ENCODE results near the gene CLDN25. TPM values are rescaled to one million over a fixed set of nuclear protein-coding genes. Genes with fewer than 3 reads are reported as not detected.

Gene CLDN25
- total and polyA plus RNA-seq, 2 donors = not detected

- H3K27me3 ChIP-seq (ENCODE audit: control insufficient read depth in 2 of 2, insufficient read depth in 1 of 2, low read length in 1 of 2) = no peaks in the 10 kb centered on the region
- H3K4me1 ChIP-seq (ENCODE audit: control insufficient read depth in 2 of 2, insufficient read depth in 2 of 2, low read length in 2 of 2) = no peaks in the 10 kb centered on the region
- peaks cover 0 to 3% of the 10 kb centered on the region in 2 donors for H3K36me3 ChIP-seq (ENCODE audit: control insufficient read depth in 2 of 2, insufficient read depth in 2 of 2, low read length in 1 of 2)
- no peak overlapping the region for H3K27ac ChIP-seq (ENCODE audit: low read depth in 1 of 2, low read length in 1 of 2)
- H3K4me3 ChIP-seq (ENCODE audit: low read length in 2 of 2) = no peak overlapping the region
- WGBS = 84% methylated on average over 3 of the region's 3 CpGs
- H3K9me3 ChIP-seq (ENCODE audit: control insufficient read depth in 2 of 2, insufficient read depth in 1 of 2, low read length in 1 of 2) = no peaks in the 10 kb centered on the region
- DNase-seq (ENCODE audit: low read depth in 6 of 9, low spot score in 9 of 9) = peak in 5 of 9 donors; percentile 7 to 31 (median 18)
These were observed 17.2 kb downstream of the CLDN25 start for GRCh38 chr11:113796663-113797259.

- H3K27me3 ChIP-seq (ENCODE audit: control insufficient read depth in 2 of 2, insufficient read depth in 1 of 2, low read length in 1 of 2) = no peaks in the 10 kb centered on the region
These were observed 23.0 kb downstream of the CLDN25 start for GRCh38 chr11:113802621-113803020.

GRCh38 chr11:113805640-113806039, 26.0 kb downstream of the CLDN25 start:
- Histone ChIP-seq H3K4me1 (ENCODE audit: control insufficient read depth in 2 of 2, insufficient read depth in 2 of 2, low read length in 2 of 2) (no peaks in the 10 kb centered on the region), H3K27me3 (ENCODE audit: control insufficient read depth in 2 of 2, insufficient read depth in 1 of 2, low read length in 1 of 2) (no peaks in the 10 kb centered on the region), H3K27ac (ENCODE audit: low read depth in 1 of 2, low read length in 1 of 2) (no peak overlapping the region), H3K9me3 (ENCODE audit: control insufficient read depth in 2 of 2, insufficient read depth in 1 of 2, low read length in 1 of 2) (no peaks in the 10 kb centered on the region), H3K36me3 (ENCODE audit: control insufficient read depth in 2 of 2, insufficient read depth in 2 of 2, low read length in 1 of 2) (peaks cover 0 to 4% of the 10 kb centered on the region in 2 donors), H3K4me3 (ENCODE audit: low read length in 2 of 2) (no peak overlapping the region)
- DNase-seq (ENCODE audit: low read depth in 6 of 9, low spot score in 9 of 9) = no peak

More at GRCh38 chr11:113802621-113803020, 23.0 kb downstream of the CLDN25 start:
- no peak overlapping the region for H3K4me3 ChIP-seq (ENCODE audit: low read length in 2 of 2)
- peaks cover 0 to 3% of the 10 kb centered on the region in 2 donors for H3K36me3 ChIP-seq (ENCODE audit: control insufficient read depth in 2 of 2, insufficient read depth in 2 of 2, low read length in 1 of 2)
- DNase-seq (ENCODE audit: low read depth in 6 of 9, low spot score in 9 of 9) = no peak
- H3K9me3 ChIP-seq (ENCODE audit: control insufficient read depth in 2 of 2, insufficient read depth in 1 of 2, low read length in 1 of 2) = no peaks in the 10 kb centered on the region
- H3K27ac ChIP-seq (ENCODE audit: low read depth in 1 of 2, low read length in 1 of 2) = no peak overlapping the region
- no peaks in the 10 kb centered on the region for H3K4me1 ChIP-seq (ENCODE audit: control insufficient read depth in 2 of 2, insufficient read depth in 2 of 2, low read length in 2 of 2)

DNA sequence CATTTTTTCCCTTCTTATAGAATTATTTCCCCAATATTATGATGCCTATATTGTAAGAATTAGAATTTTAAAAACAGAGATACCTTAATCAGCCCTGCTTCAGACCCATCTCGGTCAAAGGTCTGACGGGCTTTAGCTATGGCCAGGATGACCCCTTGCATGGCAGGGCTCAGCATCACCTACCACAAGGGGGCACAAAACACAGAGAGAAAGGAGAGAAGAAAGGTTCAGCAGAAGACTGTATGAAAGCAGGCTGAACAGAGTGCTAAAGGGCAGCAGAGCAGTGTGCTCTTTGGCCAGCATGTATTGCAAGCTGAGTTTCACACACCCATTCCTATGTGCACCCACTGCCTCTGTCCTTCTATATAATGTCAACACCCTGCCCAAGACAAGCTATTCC, 26.8 kb downstream of the CLDN25 start:
- peak in 1 of 9 donors; percentile 7 for DNase-seq (ENCODE audit: low read depth in 6 of 9, low spot score in 9 of 9)
- Histone ChIP-seq H3K36me3 (ENCODE audit: control insufficient read depth in 2 of 2, insufficient read depth in 2 of 2, low read length in 1 of 2) (peaks cover 0 to 4% of the 10 kb centered on the region in 2 donors), H3K27ac (ENCODE audit: low read depth in 1 of 2, low read length in 1 of 2) (no peak overlapping the region), H3K27me3 (ENCODE audit: control insufficient read depth in 2 of 2, insufficient read depth in 1 of 2, low read length in 1 of 2) (no peaks in the 10 kb centered on the region), H3K4me3 (ENCODE audit: low read length in 2 of 2) (no peak overlapping the region), H3K4me1 (ENCODE audit: control insufficient read depth in 2 of 2, insufficient read depth in 2 of 2, low read length in 2 of 2) (no peaks in the 10 kb centered on the region), H3K9me3 (ENCODE audit: control insufficient read depth in 2 of 2, insufficient read depth in 1 of 2, low read length in 1 of 2) (no peaks in the 10 kb centered on the region)
- 99% methylated on average over 2 of the region's 2 CpGs for WGBS

DNA sequence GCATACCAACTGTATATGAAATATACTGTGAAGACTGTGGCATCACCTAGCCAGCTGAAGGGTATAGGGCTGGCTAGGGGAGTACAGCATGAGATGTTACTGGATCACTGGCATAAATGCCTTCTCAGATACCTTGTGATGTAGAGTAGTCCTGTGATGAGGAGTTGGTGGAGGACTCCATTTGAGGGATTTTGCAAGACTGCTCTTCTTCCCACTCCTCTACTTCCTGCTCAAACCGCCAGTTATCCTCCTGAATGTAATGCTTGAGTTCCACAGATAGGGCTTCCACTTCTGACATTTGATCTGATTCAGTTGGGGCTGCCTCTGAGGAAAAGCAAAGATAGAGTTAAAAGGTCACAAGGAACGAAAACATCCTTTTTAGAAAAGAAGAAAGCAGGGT, 29.3 kb downstream of the CLDN25 start:
- DNase-seq (ENCODE audit: low read depth in 6 of 9, low spot score in 9 of 9) = no peak
- Histone ChIP-seq H3K4me3 (ENCODE audit: low read length in 2 of 2) (no peak overlapping the region), H3K9me3 (ENCODE audit: control insufficient read depth in 2 of 2, insufficient read depth in 1 of 2, low read length in 1 of 2) (no peaks in the 10 kb centered on the region), H3K27me3 (ENCODE audit: control insufficient read depth in 2 of 2, insufficient read depth in 1 of 2, low read length in 1 of 2) (no peaks in the 10 kb centered on the region), H3K36me3 (ENCODE audit: control insufficient read depth in 2 of 2, insufficient read depth in 2 of 2, low read length in 1 of 2) (peaks cover 0 to 4% of the 10 kb centered on the region in 2 donors), H3K27ac (ENCODE audit: low read depth in 1 of 2, low read length in 1 of 2) (no peak overlapping the region), H3K4me1 (ENCODE audit: control insufficient read depth in 2 of 2, insufficient read depth in 2 of 2, low read length in 2 of 2) (no peaks in the 10 kb centered on the region)
- 46% methylated on average over 2 of the region's 2 CpGs for WGBS

DNA sequence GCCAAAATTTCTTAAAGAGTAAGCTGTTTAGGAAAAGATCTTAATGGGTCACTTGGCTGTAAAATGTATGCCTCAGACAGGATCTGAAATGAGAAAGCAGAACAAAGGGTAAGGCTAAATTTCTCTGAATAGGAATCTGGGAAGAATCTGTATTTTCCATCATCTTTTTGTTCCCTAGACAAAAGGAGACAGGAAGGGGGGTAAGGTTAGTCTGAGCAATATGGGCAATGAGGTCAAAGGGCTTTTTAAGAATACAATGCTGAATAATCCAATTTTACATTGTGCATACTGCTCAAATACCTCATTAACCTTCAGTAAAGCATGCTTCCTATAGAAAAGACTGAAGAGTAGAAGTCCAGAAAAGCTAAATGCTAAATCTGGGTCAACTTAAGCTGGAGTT, 34.6 kb downstream of the CLDN25 start:
- Histone ChIP-seq H3K36me3 (ENCODE audit: control insufficient read depth in 2 of 2, insufficient read depth in 2 of 2, low read length in 1 of 2) (no peaks in the 10 kb centered on the region), H3K27me3 (ENCODE audit: control insufficient read depth in 2 of 2, insufficient read depth in 1 of 2, low read length in 1 of 2) (no peaks in the 10 kb centered on the region), H3K9me3 (ENCODE audit: control insufficient read depth in 2 of 2, insufficient read depth in 1 of 2, low read length in 1 of 2) (no peaks in the 10 kb centered on the region), H3K27ac (ENCODE audit: low read depth in 1 of 2, low read length in 1 of 2) (no peak overlapping the region), H3K4me1 (ENCODE audit: control insufficient read depth in 2 of 2, insufficient read depth in 2 of 2, low read length in 2 of 2) (no peaks in the 10 kb centered on the region), H3K4me3 (ENCODE audit: low read length in 2 of 2) (no peak overlapping the region)
- DNase-seq (ENCODE audit: low read depth in 6 of 9, low spot score in 9 of 9) = no peak

DNA sequence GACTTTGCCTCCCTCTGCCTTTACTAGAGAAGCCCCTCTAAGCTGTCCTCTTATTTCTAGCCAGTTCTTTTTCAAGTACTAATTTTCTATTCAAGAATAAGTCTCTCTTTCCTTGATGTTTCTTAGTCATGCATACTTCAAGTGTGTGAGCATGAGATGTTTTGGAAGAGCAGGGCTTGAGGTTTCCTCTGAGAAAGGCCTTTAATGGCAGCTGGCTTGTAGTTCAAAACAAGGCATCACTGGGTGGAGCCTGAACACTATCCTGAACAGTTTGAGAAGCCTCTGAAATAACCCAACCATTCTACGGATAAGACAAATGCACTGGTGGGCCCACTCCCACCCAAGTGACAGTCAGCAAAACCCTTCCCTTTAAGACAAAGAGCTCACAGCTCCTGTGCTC, 37.6 kb downstream of the CLDN25 start:
- Histone ChIP-seq H3K9me3 (ENCODE audit: control insufficient read depth in 2 of 2, insufficient read depth in 1 of 2, low read length in 1 of 2) (no peaks in the 10 kb centered on the region), H3K36me3 (ENCODE audit: control insufficient read depth in 2 of 2, insufficient read depth in 2 of 2, low read length in 1 of 2) (peaks cover 0 to 4% of the 10 kb centered on the region in 2 donors), H3K27ac (ENCODE audit: low read depth in 1 of 2, low read length in 1 of 2) (no peak overlapping the region), H3K4me3 (ENCODE audit: low read length in 2 of 2) (no peak overlapping the region), H3K27me3 (ENCODE audit: control insufficient read depth in 2 of 2, insufficient read depth in 1 of 2, low read length in 1 of 2) (no peaks in the 10 kb centered on the region), H3K4me1 (ENCODE audit: control insufficient read depth in 2 of 2, insufficient read depth in 2 of 2, low read length in 2 of 2) (no peaks in the 10 kb centered on the region)
- DNase-seq (ENCODE audit: low read depth in 6 of 9, low spot score in 9 of 9) = no peak
- 98% methylated on average over 1 of the region's 1 CpG for WGBS

GRCh38 chr11:113817626-113818025, 38.0 kb downstream of the CLDN25 start:
- Histone ChIP-seq H3K9me3 (ENCODE audit: control insufficient read depth in 2 of 2, insufficient read depth in 1 of 2, low read length in 1 of 2) (no peaks in the 10 kb centered on the region), H3K36me3 (ENCODE audit: control insufficient read depth in 2 of 2, insufficient read depth in 2 of 2, low read length in 1 of 2) (peaks cover 1 to 4% of the 10 kb centered on the region in 2 donors), H3K4me1 (ENCODE audit: control insufficient read depth in 2 of 2, insufficient read depth in 2 of 2, low read length in 2 of 2) (no peaks in the 10 kb centered on the region), H3K27ac (ENCODE audit: low read depth in 1 of 2, low read length in 1 of 2) (no peak overlapping the region), H3K4me3 (ENCODE audit: low read length in 2 of 2) (no peak overlapping the region), H3K27me3 (ENCODE audit: control insufficient read depth in 2 of 2, insufficient read depth in 1 of 2, low read length in 1 of 2) (no peaks in the 10 kb centered on the region)
- no peak for DNase-seq (ENCODE audit: low read depth in 6 of 9, low spot score in 9 of 9)
- 96% methylated on average over 6 of the region's 6 CpGs for WGBS

GRCh38 chr11:113818426-113818825, 38.8 kb downstream of the CLDN25 start:
- Histone ChIP-seq H3K27ac (ENCODE audit: low read depth in 1 of 2, low read length in 1 of 2) (no peak overlapping the region), H3K9me3 (ENCODE audit: control insufficient read depth in 2 of 2, insufficient read depth in 1 of 2, low read length in 1 of 2) (no peaks in the 10 kb centered on the region), H3K27me3 (ENCODE audit: control insufficient read depth in 2 of 2, insufficient read depth in 1 of 2, low read length in 1 of 2) (no peaks in the 10 kb centered on the region), H3K36me3 (ENCODE audit: control insufficient read depth in 2 of 2, insufficient read depth in 2 of 2, low read length in 1 of 2) (peaks cover 4% of the 10 kb centered on the region in 2 donors), H3K4me1 (ENCODE audit: control insufficient read depth in 2 of 2, insufficient read depth in 2 of 2, low read length in 2 of 2) (no peaks in the 10 kb centered on the region), H3K4me3 (ENCODE audit: low read length in 2 of 2) (no peak overlapping the region)
- DNase-seq (ENCODE audit: low read depth in 6 of 9, low spot score in 9 of 9) = no peak
- 97% methylated on average over 3 of the region's 3 CpGs for WGBS

Data from thymus (tissue), 11 donors.